Activated CD8-positive, alpha-beta memory T cell treated with anti-CD3 and anti-CD28 coated beads for 1 hour (primary cell): ENCODE data around the gene PRCD.

Experiments used
- DNase-seq, 2 donors: peaks; one replicate each; pipeline ENCODE4 v3.0.0-alpha.2; 2020; ENCODE audit warnings: low read depth in 1 of 2; ENCODE audit errors: extremely low read depth in 1 of 2

The PRCD gene

DNA sequence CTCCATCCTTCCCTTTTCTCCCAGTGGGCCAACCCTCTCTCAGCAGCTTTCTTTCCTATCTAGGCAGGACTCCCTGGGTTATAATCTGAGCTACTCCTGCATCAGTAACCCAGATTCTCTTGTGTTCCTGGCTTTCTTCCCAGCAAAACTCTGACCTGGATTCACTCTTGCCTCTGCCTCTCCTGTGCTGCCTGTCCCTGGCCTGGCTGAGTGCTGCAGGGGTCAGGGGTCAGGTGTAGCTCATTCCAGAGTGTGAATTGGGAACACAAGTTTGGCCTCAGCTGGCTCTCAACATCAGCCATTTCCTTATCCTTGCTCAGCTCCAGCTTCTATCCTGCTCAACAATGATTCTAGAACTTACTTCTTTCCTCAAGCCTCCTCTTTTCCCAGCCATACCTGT is 48.3 kb downstream of the PRCD start:
- no peak for DNase-seq

- no peak for DNase-seq
Measured at GRCh38 chr17:76593384-76593826, 53.6 kb downstream of the PRCD start.

GRCh38 chr17:76593959-76594358 is 54.1 kb downstream of the PRCD start:
- no peak for DNase-seq

- no peak for DNase-seq
Measured at GRCh38 chr17:76594690-76595089, 54.8 kb downstream of the PRCD start.
